MM.1S (cell line): ENCODE measurements around the gene HMGCS2.

Source experiments
- DNase-seq: peaks from one replicate; pipeline ENCODE4 v3.0.0-alpha.2; 2015
- H2AFZ ChIP-seq: fragments of 300-600 bp; sonication (generic); 2 replicates; pipeline ENCODE4 v1.6.0; 2016; ENCODE audit warnings: antibody characterized with exemption, low read length
- H3F3A ChIP-seq: fragments of 300-600 bp; sonication (generic); 2 replicates; pipeline ENCODE4 v1.6.1; 2016; ENCODE audit warnings: mild to moderate bottlenecking, antibody characterized with exemption, low read length, moderate library complexity, mixed read lengths; ENCODE audit not compliant: insufficient read depth
- H3K27ac ChIP-seq: fragments of 300-600 bp; sonication (generic); 2 replicates; pipeline ENCODE4 v1.5.1; 2016; ENCODE audit warnings: mild to moderate bottlenecking, low read length
- H3K27me3 ChIP-seq: fragments of 300-600 bp; sonication (generic); replicated peaks from 2 replicates; pipeline ENCODE4 v1.6.0; 2016; ENCODE audit warnings: low read length; ENCODE audit not compliant: insufficient read depth
- H3K36me3 ChIP-seq: fragments of 300-600 bp; sonication (generic); replicated peaks from 2 replicates; pipeline ENCODE4 v1.6.1; 2016; ENCODE audit warnings: mild to moderate bottlenecking, low read length, mixed read lengths; ENCODE audit not compliant: insufficient read depth
- H3K4me1 ChIP-seq: fragments of 300-600 bp; sonication (generic); 2 replicates; pipeline ENCODE4 v1.6.1; 2016; ENCODE audit warnings: low read length, mixed read lengths
- H3K4me2 ChIP-seq: fragments of 300-600 bp; sonication (generic); 2 replicates; pipeline ENCODE4 v1.6.0; 2016; ENCODE audit warnings: low read depth, low read length
- H3K4me3 ChIP-seq: fragments of 300-600 bp; sonication (generic); 2 replicates; pipeline ENCODE4 v1.5.1; 2016; ENCODE audit warnings: low read length, mixed read lengths
- H3K79me2 ChIP-seq: fragments of 300-600 bp; sonication (generic); 2 replicates; pipeline ENCODE4 v1.6.1; 2016; ENCODE audit warnings: mixed run types, low read length, mixed read lengths
- H3K9ac ChIP-seq: fragments of 300-600 bp; sonication (generic); 2 replicates; pipeline ENCODE4 v1.6.1; 2016; ENCODE audit warnings: low read length, mixed read lengths
- H3K9me2 ChIP-seq: fragments of 300-600 bp; sonication (generic); replicated peaks from 2 replicates; pipeline ENCODE4 v1.6.1; 2016; ENCODE audit warnings: mild to moderate bottlenecking, low read length, mixed read lengths; ENCODE audit not compliant: insufficient read depth
- H3K9me3 ChIP-seq: fragments of 300-600 bp; sonication (generic); replicated peaks from 2 replicates; pipeline ENCODE4 v1.6.1; 2016; ENCODE audit warnings: mild to moderate bottlenecking, low read length, mixed read lengths; ENCODE audit not compliant: insufficient read depth
- H4K20me1 ChIP-seq: fragments of 300-600 bp; sonication (generic); 2 replicates; pipeline ENCODE4 v1.6.1; 2016; ENCODE audit warnings: mild to moderate bottlenecking, low read length, moderate library complexity, mixed read lengths; ENCODE audit not compliant: insufficient read depth
- EZH2 ChIP-seq: fragments of 300-600 bp; sonication (generic); optimal IDR thresholded peaks from 2 replicates; pipeline ENCODE3; 2017; ENCODE audit warnings: low read depth, mild to moderate bottlenecking, antibody characterized with exemption, low read length, mixed read lengths
- EZH2phosphoT487 ChIP-seq: fragments of 300-600 bp; sonication (generic); IDR thresholded peaks from 2 replicates; pipeline ENCODE4 v1.6.1; 2018; ENCODE audit warnings: antibody characterized with exemption, low read length
- TF ChIP-seq, protein P1 (sequence below): fragments of 300-600 bp; sonication (generic); IDR thresholded peaks from 2 replicates; pipeline ENCODE4 v1.5.1; 2016; ENCODE audit warnings: antibody characterized with exemption, low read length, mixed read lengths

Gene HMGCS2

GRCh38 chr1:119714583-119714982, 54.1 kb downstream of the HMGCS2 start:
- Histone ChIP-seq H3K4me1 (no peaks in the 10 kb centered on the region), H3K79me2 (peaks cover 67% of the 10 kb centered on the region), H3K9ac (no peak overlapping the region), H3K4me2 (no peak overlapping the region), H3K4me3 (no peak overlapping the region), H3K9me3 (no peaks in the 10 kb centered on the region), H2AFZ (no peak overlapping the region), H3K27me3 (no peaks in the 10 kb centered on the region), H4K20me1 (no peaks in the 10 kb centered on the region), H3K36me3 (no peaks in the 10 kb centered on the region), H3K9me2 (no peaks in the 10 kb centered on the region), H3F3A (0 out of 2 replicates have a peak, but pooled peaks cover 3% of the 10 kb centered on the region), H3K27ac (no peak overlapping the region)
- TF ChIP-seq EZH2phosphoT487 (no peak), EZH2 (no peak)
- TF ChIP-seq, protein P1, sequence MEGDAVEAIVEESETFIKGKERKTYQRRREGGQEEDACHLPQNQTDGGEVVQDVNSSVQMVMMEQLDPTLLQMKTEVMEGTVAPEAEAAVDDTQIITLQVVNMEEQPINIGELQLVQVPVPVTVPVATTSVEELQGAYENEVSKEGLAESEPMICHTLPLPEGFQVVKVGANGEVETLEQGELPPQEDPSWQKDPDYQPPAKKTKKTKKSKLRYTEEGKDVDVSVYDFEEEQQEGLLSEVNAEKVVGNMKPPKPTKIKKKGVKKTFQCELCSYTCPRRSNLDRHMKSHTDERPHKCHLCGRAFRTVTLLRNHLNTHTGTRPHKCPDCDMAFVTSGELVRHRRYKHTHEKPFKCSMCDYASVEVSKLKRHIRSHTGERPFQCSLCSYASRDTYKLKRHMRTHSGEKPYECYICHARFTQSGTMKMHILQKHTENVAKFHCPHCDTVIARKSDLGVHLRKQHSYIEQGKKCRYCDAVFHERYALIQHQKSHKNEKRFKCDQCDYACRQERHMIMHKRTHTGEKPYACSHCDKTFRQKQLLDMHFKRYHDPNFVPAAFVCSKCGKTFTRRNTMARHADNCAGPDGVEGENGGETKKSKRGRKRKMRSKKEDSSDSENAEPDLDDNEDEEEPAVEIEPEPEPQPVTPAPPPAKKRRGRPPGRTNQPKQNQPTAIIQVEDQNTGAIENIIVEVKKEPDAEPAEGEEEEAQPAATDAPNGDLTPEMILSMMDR = no peak
- no peak for DNase-seq

DNA sequence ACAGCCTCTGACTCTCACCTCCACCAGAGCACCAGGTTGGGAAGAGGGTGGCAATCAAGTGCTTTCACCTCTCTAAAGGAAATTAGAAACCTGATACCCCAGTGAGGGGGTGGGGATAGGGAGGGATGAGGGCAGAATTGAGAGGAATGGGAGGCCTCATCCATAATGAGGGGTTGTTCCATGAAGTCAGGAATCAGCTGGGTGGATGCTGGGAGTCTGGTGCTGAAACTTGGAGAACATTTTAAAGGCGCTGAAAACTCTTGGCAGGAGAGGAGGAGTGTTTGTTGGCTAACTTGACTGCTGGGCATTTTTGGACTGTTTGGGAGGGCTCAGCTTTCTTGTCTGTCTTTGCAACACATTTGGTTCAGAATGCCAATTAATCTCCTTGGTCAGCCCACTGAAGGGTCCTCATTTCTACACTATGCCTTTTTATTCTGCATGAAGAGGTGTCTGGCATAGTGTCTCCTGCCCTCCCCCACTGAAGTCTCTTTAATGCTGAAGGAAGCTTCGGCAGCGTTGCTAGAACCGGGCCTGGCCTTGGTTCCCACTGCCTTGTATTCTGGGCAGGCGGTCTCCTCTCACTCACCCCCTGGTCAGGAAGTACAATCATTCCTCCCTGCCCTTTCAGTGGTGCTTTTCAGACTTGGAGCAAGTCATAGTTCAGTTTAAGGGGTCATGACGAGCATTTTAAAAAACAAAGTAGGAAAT, 54.8 kb downstream of the HMGCS2 start:
- Histone ChIP-seq H3K4me2 (peak overlapping the region; percentile 59; the same call in 1 of the 2 replicates), H3K27ac (no peak overlapping the region), H4K20me1 (no peaks in the 10 kb centered on the region), H3K36me3 (no peaks in the 10 kb centered on the region), H3K9me2 (no peaks in the 10 kb centered on the region), H3F3A (0 out of 2 replicates have a peak, but pooled peaks cover 3% of the 10 kb centered on the region), H3K4me3 (peak overlapping the region; percentile 89; the same call in 1 of the 2 replicates), H2AFZ (no peak overlapping the region), H3K9ac (no peak overlapping the region), H3K4me1 (no peaks in the 10 kb centered on the region), H3K27me3 (no peaks in the 10 kb centered on the region), H3K9me3 (no peaks in the 10 kb centered on the region), H3K79me2 (peaks cover 61% of the 10 kb centered on the region)
- no peak for DNase-seq
- TF ChIP-seq EZH2phosphoT487 = no peak
- TF ChIP-seq, protein P1 = no peak
- TF ChIP-seq EZH2 = no peak

GRCh38 chr1:119713039-119713748, 55.5 kb downstream of the HMGCS2 start:
- Histone ChIP-seq H3K4me3 (peak overlapping the region; percentile 89), H3K36me3 (no peaks in the 10 kb centered on the region), H3K27ac (no peak overlapping the region), H3K9me3 (no peaks in the 10 kb centered on the region), H3K4me2 (peak overlapping the region; percentile 59; the same call in 1 of the 2 replicates), H2AFZ (0 out of 2 replicates have a peak overlapping the region, but pooled peaks have one; percentile 8), H3F3A (0 out of 2 replicates have a peak, but pooled peaks cover 3% of the 10 kb centered on the region), H4K20me1 (no peaks in the 10 kb centered on the region), H3K9me2 (no peaks in the 10 kb centered on the region), H3K4me1 (no peaks in the 10 kb centered on the region), H3K79me2 (peaks cover 55% of the 10 kb centered on the region), H3K9ac (peak overlapping the region; percentile 41; the same call in 1 of the 2 replicates), H3K27me3 (no peaks in the 10 kb centered on the region)
- no peak for DNase-seq
- TF ChIP-seq, protein P1 = no peak
- TF ChIP-seq EZH2phosphoT487 (no peak), EZH2 (no peak)
